Smooth muscle cell of the brain vasculature (primary cell): ENCODE data around the gene TAS2R9.
A peak's percentile ranks its signal among the peaks of the same experiment; 100 is the strongest.
"Not testable (repeated sequence)": the region's sequence is repeated elsewhere in the genome, so short reads cannot be mapped to it uniquely, and the experiment has no call there.

Experiments used
- DNase-seq: peaks from one replicate; pipeline ENCODE4 v3.0.0-alpha.2; 2012; ENCODE audit warnings: low read depth, low spot score

The TAS2R9 gene, protein sequence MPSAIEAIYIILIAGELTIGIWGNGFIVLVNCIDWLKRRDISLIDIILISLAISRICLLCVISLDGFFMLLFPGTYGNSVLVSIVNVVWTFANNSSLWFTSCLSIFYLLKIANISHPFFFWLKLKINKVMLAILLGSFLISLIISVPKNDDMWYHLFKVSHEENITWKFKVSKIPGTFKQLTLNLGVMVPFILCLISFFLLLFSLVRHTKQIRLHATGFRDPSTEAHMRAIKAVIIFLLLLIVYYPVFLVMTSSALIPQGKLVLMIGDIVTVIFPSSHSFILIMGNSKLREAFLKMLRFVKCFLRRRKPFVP

DNA sequence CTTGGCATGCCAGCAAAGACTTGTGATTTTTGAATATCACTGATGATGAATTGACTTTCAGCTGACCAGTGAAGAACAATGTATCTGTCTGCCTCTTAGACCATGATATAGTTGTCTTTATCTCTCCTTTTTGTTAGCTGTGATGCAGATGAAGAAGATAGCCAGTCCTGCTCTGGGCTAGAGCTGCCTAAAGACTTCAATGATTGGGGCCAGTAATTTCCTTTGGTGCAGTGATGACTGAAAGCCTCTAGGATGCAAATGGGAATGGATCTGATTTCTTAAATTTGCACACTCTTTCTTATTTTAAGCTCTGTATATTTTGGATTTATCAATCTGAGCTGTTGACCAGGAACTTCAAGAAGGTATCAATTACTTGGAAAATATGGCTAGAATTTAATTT lies at the start of gene TAS2R9:
TAS2R9 (minus strand) TSS at position 101 of the 400 bp plus-strand sequence; CDS start at position 8, 93 bp downstream.
- DNase-seq: no peak

DNA sequence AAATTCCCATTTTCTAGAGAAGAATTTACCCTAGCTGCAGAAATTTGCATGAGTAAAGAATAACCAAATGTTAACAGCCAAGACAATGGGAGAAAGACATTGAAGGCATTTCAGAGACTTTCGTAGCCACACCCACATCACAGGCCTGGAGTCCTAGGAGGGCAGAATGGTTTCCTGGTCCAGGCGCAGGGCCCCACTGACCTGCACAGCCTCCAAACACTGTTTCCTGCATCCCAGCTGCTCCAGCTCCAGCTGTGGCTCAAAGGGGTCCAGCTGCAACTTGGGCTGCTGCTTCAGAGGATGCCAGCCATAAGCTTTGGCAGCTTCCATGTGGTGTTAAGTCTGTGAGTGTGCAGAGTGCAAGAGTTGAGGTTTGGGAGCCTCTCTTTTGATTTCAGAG lies 45.8 kb upstream of the TAS2R9 start:
- DNase-seq: no peak

DNA sequence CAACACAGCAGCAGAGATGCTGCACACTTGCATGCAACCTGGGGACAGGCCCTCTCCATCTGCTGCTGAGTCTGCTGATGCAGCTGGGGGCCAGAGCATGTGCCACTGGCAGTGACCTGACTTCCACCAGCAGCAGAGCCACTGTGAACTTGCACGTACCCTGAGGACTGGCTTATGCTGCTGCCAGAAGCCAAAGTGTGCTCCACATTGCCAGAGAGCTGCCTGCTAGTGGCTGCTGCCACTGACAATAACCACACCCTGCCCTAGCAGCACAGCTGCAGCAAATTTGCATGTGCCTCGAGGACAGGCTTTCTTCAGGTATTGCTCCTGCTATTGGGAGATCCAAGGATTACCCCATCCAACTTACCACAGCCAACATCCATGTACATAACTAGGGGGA lies 43.8 kb upstream of the TAS2R9 start:
- no peak for DNase-seq

DNA sequence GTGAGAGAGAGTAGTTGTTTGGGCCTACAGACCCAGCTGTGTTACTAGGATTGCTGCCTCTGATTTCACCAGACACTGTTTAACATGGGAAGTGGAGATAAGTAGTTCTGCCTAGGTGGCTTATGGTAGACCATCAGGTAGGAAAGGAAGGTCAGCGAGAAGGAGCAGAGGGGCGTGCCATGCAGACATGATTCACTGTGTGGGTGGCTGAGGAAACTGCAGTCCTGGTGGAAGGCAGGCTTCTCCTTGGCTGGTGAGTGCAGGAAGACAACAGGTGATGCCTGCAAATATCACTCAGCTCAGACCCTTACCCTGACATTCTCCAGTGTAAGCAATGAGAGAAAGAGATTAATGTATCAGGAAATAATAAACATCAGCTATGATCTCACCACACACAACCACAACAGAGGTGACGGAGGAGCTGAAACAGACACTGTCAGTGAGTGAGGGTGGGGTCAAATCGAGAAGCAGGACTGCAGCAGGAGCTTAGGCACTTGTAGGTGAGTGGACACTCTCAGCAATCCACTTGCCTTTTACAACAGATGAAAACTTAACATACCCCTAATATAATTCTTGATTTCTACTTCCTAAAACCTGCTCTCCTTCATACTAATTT lies 41.4 kb upstream of the TAS2R9 start:
- no peak for DNase-seq

DNA sequence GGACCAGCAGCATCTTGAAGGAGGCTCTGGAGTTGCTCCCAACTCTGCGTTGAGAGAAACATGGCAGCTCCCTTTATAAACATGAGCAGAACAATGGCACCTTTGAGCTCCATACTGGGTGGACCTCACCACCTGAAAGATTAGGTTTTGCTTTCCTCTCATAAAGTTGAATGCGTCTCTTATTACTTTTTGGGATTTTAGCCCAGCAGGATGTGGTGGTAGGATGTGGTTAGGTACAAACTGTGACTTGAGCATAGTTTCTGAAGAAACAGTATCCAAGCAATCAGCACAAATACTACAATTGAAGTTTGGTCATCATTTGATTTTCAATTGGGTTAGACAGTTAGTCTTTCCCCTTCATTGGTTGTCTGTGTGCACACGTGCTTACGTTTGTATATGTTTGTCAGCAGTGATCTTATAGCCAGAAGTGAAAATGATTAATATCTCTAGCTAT lies 39.5 kb upstream of the TAS2R9 start, which contains the start of gene PRR4:
PRR4 (minus strand) TSS at position 51 of the 454 bp plus-strand sequence; CDS start at position 13, 38 bp downstream.
- DNase-seq: no peak

DNA sequence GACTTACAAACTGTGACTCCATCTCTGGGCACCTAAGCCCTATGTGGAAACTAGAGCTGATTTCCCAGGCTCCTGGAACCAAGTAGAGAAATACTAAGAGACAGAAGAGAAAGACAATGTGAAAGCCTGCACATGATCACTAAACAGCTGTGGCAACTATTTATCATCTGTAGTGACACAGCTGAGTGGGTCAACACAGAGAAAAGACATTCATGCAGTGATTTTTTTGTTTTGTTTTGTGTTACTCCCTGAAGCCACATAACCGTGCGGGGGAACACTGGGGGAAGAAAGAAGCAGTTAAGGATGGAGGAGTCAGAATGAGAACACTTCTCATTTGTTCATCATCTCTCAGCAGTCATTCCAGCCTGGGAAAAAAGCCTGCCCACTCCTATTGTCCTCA lies 37.8 kb upstream of the TAS2R9 start:
- DNase-seq: no peak

DNA sequence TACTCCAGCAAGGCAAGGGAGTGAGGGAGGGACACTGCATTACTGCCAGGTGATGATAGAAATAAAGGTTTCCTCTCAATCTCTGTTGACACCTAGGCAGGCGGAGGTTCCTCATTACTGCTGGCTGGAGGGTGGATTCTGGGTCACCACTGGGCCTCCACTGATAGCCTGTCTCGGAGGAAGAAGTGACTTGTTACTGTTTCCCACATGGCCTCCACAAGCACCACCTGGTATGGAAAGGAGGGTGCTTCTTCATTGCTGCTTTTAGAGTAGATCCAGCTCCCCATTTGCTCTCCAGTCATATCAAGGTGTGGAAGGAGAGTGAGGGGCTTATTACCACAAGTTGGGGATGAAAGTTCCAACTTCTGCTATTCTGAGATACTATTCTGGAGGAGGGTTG lies 32.9 kb upstream of the TAS2R9 start:
- DNase-seq: no peak

DNA sequence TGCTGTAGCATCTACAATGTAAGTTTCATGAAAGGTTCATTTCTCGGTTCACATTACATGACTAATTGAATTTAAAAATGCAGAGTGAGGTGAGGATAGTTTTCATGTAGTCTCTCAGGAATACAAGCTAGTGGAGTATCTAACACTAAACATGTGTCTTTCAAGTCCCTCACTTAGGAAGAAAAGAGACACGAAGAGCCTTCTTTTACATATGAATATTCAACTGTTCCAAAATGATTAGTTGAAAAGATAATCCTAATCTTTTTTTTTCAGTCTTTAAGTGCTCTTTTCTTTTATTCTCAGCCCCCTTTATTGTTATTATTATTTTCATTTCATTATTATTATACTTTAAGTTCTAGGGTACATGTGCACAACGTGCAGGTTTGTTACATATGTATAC lies 28.5 kb upstream of the TAS2R9 start:
- no peak for DNase-seq

DNA sequence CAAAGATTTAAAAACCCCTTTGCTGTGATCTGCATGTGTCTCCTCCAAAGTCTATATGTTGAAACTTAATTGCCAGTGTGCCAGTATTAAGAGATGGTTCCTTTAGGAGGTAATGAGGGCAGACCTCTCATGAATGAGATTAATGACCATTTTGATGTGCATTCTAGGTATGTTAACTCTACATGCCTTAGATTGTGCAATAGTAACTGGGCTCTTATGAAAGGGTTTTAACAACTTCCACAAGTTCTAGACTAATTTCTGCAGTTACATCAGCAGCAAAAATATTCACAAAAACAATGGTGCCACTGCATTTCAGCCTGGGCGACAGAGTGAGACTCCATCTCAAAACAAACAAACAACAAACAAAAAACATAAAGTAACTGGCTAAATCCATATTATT lies 20.0 kb upstream of the TAS2R9 start:
- DNase-seq: no peak

DNA sequence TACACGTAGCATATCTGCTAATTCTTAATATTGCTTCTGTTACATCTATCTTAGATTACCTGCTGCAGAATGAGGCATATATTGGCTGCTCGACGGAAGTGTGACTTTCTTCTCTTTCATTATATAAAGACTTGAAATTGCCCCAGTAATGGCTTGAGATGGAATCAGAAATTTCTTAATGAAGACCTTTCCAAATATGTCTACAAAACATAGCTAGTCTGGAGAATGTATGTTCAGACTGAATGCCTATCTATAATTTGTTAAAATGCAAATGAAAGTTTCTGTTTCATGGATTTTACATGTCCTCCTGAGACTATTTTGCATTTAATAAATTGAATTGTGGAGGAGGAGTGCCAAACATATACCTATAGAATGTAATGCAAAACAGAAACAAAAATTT lies 16.3 kb upstream of the TAS2R9 start, which contains the start of gene TAS2R10:
TAS2R10 (minus strand) TSS at position 101 of the 400 bp plus-strand sequence; CDS start at position 12, 89 bp downstream.
- no peak for DNase-seq

DNA sequence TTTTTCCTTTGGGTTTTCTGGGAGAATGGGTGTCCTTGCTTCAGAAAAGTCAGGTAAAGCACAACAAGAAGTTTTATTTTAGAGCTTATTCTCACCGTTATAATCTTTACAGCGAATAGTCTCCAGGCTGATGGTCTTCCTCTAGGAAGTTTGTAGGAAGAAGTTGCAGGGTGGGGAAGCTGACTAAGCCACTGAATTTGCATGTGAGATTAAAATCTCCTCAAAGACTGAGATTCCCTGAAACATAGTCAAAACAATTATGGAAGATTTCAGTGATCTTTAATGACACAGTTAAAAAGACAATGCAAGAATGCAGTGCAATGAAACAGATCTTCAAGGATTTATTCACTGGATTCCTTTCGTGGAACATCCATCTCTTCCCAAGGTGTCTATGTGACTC lies 15.0 kb upstream of the TAS2R9 start:
- DNase-seq: no peak

DNA sequence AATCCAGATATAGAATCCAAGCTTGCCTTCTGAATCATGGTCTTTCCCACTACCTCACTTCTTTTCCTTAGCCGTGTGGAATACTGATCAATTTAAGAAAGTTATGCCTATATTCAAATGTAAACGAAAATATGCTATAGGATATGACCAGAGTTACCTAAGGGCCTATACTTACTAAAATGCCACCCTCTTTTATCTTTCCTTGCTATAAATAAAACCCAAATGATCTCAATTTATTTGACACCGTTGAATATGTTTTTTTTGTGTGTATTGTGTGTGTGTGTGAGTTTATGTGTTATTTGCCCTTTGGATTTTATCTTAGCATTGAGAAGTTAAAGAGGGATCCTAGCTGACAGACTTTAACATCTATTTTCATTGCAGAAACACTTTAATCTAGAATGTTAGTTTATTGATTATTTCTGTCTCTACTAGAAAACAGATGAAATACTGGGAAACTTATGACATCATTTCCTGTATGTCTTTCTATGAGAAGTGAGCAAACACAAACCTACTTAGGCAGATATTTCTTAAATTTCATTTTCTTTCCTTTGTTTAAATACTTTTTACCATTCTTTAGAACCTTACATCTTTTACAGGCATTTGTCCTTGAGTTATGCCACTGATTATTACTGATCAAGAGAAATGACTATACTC lies 2.0 kb upstream of the TAS2R9 start:
- no peak for DNase-seq

DNA sequence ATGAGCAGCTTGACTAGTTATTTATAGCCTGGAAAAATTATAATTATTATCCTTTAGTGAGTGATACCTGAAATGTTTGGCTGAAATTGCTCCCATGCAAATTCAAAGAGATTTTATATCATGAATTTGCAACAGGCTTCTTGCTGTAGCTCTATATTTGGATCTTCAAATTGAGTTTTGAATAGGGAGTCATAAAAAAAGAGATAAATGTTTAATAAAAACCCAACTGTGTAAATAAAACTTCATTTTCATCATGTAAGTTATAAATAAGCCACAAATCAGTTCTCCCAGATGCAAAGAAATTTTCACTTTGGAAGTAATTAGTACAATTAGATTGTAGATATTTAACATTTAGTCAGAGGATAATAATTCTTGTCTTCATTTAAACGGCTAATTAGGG lies 2.8 kb downstream of the TAS2R9 start, which contains the start of gene TAS2R8:
TAS2R8 (minus strand) TSS at position 101 of the 400 bp plus-strand sequence. CDS start 306 bp downstream, outside the sequence.
- DNase-seq: no peak

DNA sequence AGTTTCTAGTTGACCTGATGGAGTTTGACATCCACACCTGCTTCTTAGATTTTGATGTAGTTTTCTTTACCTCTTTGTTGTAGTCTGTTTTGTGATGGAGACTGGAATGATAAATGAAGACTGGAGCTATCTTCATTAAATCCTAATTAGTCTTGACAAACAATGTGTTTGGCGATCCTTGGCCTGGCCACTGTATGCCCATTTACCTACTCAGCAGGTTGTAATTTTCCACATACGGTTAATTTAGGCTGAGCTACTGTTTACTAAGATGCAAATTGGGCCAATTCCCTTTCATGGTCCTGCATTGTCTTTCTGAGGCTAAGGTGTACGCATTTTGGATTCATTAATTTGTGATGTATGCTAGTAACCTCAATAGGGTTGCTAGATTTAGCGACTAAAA lies 7.4 kb downstream of the TAS2R9 start, which contains the start of gene TAS2R7:
TAS2R7 (minus strand) TSS at position 41 of the 400 bp plus-strand sequence. CDS start 57 bp downstream, outside the sequence.
- DNase-seq: no peak

DNA sequence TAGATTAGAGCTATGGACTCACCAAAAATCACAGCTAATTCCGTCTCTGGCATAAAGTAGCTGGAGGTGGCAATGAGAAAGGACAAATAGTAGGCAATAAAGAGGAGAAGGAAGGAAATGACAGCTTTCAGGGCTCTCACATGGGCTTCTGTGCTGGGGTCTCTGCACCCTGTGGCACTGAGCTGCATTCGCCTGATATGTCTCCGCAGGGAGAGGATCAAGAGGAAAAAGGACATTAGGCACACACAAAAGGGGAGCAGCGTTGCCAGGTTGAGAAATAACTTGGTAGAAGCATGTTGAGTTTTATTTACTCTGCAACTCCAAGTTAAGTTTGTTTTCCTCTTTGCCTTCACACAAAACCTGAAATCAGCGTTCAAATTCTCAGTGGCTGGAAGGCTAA lies 8.2 kb downstream of the TAS2R9 start:
- no peak for DNase-seq

DNA sequence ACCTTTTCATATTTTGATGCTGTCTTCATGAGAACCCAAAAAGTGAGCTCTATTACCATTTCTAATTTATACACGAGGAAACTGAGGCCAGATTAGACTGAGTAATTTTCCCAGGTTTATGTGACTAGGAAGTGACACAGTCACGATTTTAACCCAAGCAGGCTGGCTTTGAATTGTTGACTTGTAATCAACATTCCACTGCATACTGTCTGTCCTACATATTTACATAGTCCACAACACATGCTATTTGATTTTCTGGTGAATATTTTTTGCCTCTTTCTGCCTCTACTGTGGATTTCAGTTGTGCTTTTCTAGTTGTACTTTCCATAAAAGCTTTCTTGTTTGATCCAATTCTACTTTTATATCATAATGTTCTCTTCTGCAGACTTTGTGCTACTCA lies 15.7 kb downstream of the TAS2R9 start:
- DNase-seq: no peak

DNA sequence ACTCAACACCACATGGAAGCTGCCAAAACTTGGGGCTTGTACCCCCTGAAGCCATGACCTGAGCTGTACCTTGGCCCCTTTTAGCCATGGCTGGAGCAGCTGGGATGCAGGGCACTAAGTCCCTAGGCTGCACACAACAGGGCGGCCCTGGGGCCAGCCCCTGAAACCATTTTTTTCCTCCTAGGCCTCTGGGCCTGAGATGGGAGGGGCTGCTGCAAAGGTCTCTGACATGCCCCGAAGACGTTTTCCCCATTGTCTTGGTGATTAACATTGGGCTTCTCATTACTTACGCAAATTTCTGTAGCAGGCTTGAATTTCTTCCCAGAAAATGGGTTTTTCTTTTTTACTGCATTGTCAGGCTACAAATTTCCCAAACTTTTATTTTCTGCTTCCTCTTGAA lies 18.2 kb downstream of the TAS2R9 start:
- not testable (repeated sequence) for DNase-seq

DNA sequence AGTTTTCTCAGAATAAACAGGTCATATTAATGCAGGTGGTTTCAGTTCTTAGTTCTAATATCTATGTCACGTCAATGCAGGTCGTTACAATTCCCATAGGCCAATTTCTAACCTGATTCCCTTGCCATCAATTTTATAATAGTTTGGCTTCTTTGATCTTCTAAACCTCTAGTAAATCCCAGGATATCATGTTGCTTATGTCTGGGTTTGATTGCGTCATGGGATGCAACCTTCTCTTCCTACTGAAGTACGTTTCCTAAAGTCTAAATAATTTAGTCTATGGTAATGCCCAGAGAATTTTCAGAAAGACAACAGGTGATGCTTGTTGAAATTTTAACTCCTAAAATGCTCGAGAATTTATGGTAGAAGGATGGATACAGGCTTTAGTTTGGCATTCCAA lies 26.7 kb downstream of the TAS2R9 start:
- no peak for DNase-seq

DNA sequence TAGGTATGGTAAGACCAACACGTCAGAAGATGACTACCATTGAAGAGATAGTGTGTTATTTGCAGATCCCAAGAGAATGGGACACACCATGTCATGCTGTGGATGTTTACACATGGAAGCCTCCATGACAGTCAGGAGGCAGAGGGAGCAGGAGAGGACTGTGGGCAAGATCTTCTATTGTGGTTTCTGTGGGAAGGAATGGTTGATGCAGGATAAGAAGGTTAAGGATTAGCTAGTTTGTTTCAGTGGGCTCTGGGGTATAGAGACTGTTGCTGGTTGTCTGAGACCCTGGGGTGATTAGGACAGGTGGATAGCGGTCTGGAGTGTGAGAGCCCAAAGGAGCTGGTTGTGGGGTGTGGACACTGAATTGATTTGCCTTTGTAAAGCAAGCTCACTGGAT lies 30.9 kb downstream of the TAS2R9 start:
- no peak for DNase-seq

DNA sequence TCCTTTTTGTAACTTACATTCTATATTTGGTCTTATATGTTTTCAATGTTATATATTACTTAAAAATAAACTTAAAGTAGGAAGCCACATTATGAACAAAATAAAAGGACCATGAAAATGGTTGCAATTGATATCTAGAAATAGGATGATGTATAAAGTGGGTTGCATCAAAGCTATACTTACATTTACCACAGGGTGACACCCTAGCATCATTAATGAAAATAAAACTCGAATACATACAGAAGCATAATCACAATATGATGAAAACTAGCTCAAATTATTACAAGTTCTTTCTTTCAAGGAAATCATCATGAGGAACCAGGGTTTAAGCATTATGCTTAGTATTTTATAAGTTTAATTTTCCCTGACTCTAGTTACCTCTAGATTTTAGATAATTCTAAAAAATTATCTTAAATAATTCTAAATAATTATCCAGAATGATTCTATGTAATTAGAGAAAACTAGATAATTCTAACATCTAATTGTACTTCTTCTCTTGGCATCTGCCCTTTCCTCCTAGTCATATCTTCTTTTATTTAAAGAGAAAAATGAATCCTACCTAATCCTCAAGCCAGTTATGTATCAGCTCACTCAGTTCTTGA lies 38.7 kb downstream of the TAS2R9 start:
- DNase-seq: peak; percentile 26

DNA sequence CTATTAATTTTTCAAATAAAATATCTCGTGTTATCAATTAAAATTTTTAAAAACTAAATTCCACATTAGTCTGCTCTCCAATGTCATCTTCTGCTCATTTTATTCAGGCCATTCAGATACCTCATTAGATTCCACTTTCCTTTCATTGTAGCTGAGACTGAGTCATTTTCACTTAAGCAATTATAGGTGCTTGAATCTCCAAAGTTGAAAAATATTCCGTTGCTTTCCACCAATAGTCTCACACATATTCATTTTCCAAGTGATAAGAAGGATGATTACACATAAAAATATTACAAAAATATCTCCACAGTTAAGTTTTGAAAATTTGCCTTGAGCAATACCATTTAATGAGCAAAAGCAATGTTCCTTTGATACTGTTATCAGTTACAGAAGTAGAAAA lies 50.3 kb downstream of the TAS2R9 start:
- no peak for DNase-seq
